HepG2 (cell line): ENCODE data around the gene ALDH1L2. TPM values are rescaled to one million over a fixed set of nuclear protein-coding genes. Genes with fewer than 3 reads are reported as not detected.

Experiments
- GATA4 ChIP-seq: sonication (generic); IDR thresholded peaks from 2 replicates; pipeline ENCODE4 v1.6.1; 2016; ENCODE audit warnings: antibody characterized with exemption, low read depth, borderline replicate concordance
- GMEB2 ChIP-seq: IDR thresholded peaks from 2 replicates; pipeline ENCODE4 v1.6.1; 2016; ENCODE audit warnings: missing biosample characterization, missing genetic modification reagents, low read depth
- HDAC6 ChIP-seq: fragments of 200-600 bp; sonication (generic); IDR thresholded peaks from 2 replicates; pipeline ENCODE4 v1.7.0; 2017; ENCODE audit warnings: mild to moderate bottlenecking, antibody characterized with exemption, low read length, low read depth
- PAXIP1 ChIP-seq: sonication (generic); formaldehyde crosslinking; conservative IDR thresholded peaks from 2 replicates; pipeline ENCODE4 v1.4.0; 2020; ENCODE audit warnings: mild to moderate bottlenecking, missing genetic modification reagents, moderate library complexity
- SATB2 ChIP-seq: sonication (generic); formaldehyde crosslinking; IDR thresholded peaks from 2 replicates; pipeline ENCODE4 v1.5.0; 2020; ENCODE audit warnings: missing genetic modification reagents
- SMAD1 ChIP-seq: sonication (generic); formaldehyde crosslinking; IDR thresholded peaks from 2 replicates; pipeline ENCODE4 v1.4.0; 2020; ENCODE audit warnings: missing genetic modification reagents, low read depth, mild to moderate bottlenecking, borderline replicate concordance
- SP2 ChIP-seq: sonication (generic); formaldehyde crosslinking; IDR thresholded peaks from 2 replicates; pipeline ENCODE4 v1.5.1; 2020; ENCODE audit warnings: mild to moderate bottlenecking, missing genetic modification reagents
- SP5 ChIP-seq: IDR thresholded peaks from 2 replicates; pipeline ENCODE4 v1.6.1; 2016; ENCODE audit warnings: low read depth, borderline replicate concordance
- STAT6 ChIP-seq: sonication (generic); formaldehyde crosslinking; IDR thresholded peaks from 2 replicates; pipeline ENCODE4 v1.4.0; 2020; ENCODE audit warnings: missing genetic modification reagents, mild to moderate bottlenecking, borderline replicate concordance
- ZMYM3 ChIP-seq: sonication (generic); formaldehyde crosslinking; IDR thresholded peaks from 2 replicates; pipeline ENCODE4 v1.5.1; 2020; ENCODE audit warnings: mild to moderate bottlenecking, missing genetic modification reagents
- ZNF546 ChIP-seq: sonication (generic); formaldehyde crosslinking; conservative IDR thresholded peaks from 2 replicates; pipeline ENCODE4 v1.8.1; 2023; ENCODE audit warnings: mild to moderate bottlenecking, missing genetic modification reagents
- ZNF557 ChIP-seq: sonication (generic); formaldehyde crosslinking; IDR thresholded peaks from 2 replicates; pipeline ENCODE4 v1.4.0; 2020; ENCODE audit warnings: missing genetic modification reagents
- ZNF772 ChIP-seq: sonication (generic); formaldehyde crosslinking; IDR thresholded peaks from 2 replicates; pipeline ENCODE4 v1.5.0; 2020; ENCODE audit warnings: mild to moderate bottlenecking, missing genetic modification reagents
- polyA plus RNA-seq, 8 experiments: library from polyadenylated mRNA; depleted of rRNA in 3 of 8; stranded (reverse) in 7 of 8; unstranded in 1 of 8; fragments of >200 nt; fragmentation: Illumina TruSeq in 4 of 8; extraction: Trizol in 4 of 8; gene quantifications; 2 replicates each; pipeline versions ENCODE4 v1.2.1 to v1.2.3, GENCODE V29; 2011 to 2016; ENCODE audit warnings: low read depth in 4 of 8, missing spikeins in 1 of 8, mixed read lengths in 1 of 8; ENCODE audit not compliant: insufficient read depth in 1 of 8
- total RNA-seq, 5 experiments: library from RNA; depleted of rRNA; stranded (reverse); fragments of >200 nt; fragmentation: Illumina TruSeq; extraction: Trizol; gene quantifications; 2 replicates each; pipeline ENCODE4 v1.2.3, GENCODE V29; 2016; ENCODE audit warnings: low read depth in 1 of 5
- TF ChIP-seq, protein P1 (sequence below): sonication (generic); formaldehyde crosslinking; IDR thresholded peaks from 2 replicates; pipeline ENCODE4 v1.5.1; 2020; ENCODE audit warnings: missing genetic modification reagents, mild to moderate bottlenecking, borderline replicate concordance
- TF ChIP-seq, protein P2 (sequence below): sonication (generic); formaldehyde crosslinking; IDR thresholded peaks from 2 replicates; pipeline ENCODE4 v1.8.0; 2022; ENCODE audit warnings: missing genetic modification reagents, mild to moderate bottlenecking, borderline replicate concordance

Gene ALDH1L2
- total and polyA plus RNA-seq, 2 of the 13 experiments (the other 11 are each of a cell fraction or from before 2014, with no cell fraction given): 0.40 to 4.6 TPM

GRCh38 chr12:105107494-105108371 lies 23.5 kb upstream of the ALDH1L2 start, which contains the start of gene WASHC4 (continued):
- TF ChIP-seq ZNF546: peak; percentile 98
- peak; percentile 72; the same call in 1 of the 2 replicates for TF ChIP-seq GATA4
- TF ChIP-seq, protein P1, sequence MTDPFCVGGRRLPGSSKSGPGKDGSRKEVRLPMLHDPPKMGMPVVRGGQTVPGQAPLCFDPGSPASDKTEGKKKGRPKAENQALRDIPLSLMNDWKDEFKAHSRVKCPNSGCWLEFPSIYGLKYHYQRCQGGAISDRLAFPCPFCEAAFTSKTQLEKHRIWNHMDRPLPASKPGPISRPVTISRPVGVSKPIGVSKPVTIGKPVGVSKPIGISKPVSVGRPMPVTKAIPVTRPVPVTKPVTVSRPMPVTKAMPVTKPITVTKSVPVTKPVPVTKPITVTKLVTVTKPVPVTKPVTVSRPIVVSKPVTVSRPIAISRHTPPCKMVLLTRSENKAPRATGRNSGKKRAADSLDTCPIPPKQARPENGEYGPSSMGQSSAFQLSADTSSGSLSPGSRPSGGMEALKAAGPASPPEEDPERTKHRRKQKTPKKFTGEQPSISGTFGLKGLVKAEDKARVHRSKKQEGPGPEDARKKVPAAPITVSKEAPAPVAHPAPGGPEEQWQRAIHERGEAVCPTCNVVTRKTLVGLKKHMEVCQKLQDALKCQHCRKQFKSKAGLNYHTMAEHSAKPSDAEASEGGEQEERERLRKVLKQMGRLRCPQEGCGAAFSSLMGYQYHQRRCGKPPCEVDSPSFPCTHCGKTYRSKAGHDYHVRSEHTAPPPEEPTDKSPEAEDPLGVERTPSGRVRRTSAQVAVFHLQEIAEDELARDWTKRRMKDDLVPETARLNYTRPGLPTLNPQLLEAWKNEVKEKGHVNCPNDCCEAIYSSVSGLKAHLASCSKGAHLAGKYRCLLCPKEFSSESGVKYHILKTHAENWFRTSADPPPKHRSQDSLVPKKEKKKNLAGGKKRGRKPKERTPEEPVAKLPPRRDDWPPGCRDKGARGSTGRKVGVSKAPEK (CRISPR knock-in tag): no peak
- TF ChIP-seq GMEB2 (CRISPR knock-in tag): no peak
- peak; percentile 69 for TF ChIP-seq SP5 (CRISPR knock-in tag)
- no peak for TF ChIP-seq HDAC6
- TF ChIP-seq ZNF772: peak; percentile 96
- TF ChIP-seq ZNF557 (CRISPR knock-in tag): 0 out of 2 replicates have a peak, but pooled peaks have one; percentile 29
- peak; percentile 78 for TF ChIP-seq SP2 (CRISPR knock-in tag)
- no peak for TF ChIP-seq STAT6 (CRISPR knock-in tag)
- TF ChIP-seq SATB2 (CRISPR knock-in tag): peak; percentile 37; the same call in 1 of the 2 replicates
- peak; percentile 75; the same call in 1 of the 2 replicates for TF ChIP-seq SMAD1
- no peak for TF ChIP-seq ZMYM3 (CRISPR knock-in tag)
- TF ChIP-seq, protein P2, sequence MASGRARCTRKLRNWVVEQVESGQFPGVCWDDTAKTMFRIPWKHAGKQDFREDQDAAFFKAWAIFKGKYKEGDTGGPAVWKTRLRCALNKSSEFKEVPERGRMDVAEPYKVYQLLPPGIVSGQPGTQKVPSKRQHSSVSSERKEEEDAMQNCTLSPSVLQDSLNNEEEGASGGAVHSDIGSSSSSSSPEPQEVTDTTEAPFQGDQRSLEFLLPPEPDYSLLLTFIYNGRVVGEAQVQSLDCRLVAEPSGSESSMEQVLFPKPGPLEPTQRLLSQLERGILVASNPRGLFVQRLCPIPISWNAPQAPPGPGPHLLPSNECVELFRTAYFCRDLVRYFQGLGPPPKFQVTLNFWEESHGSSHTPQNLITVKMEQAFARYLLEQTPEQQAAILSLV: peak; percentile 66; the same call in 1 of the 2 replicates
- TF ChIP-seq PAXIP1 (CRISPR knock-in tag): peak; percentile 51; the same call in 1 of the 2 replicates
